Neural cell (in vitro differentiated cells): Measurements from ENCODE around the gene NEU2. TPM values are rescaled to one million over a fixed set of nuclear protein-coding genes. Genes with fewer than 3 reads are reported as not detected.

ENCODE experiments used
- H2AFZ ChIP-seq: fragments of 200-600, 300-800 bp; sonication (generic), shearing (Covaris generic); 2 replicates; pipeline ENCODE4 v1.6.0; 2014; ENCODE audit warnings: low read depth, mild to moderate bottlenecking, antibody characterized with exemption, low read length, moderate library complexity
- H3F3A ChIP-seq: fragments of 200-600 bp; shearing (Covaris generic); 2 replicates; pipeline ENCODE4 v1.6.1; 2016; ENCODE audit warnings: mild to moderate bottlenecking, moderate library complexity, mixed read lengths, antibody characterized with exemption, low read length; ENCODE audit not compliant: insufficient read depth, poor library complexity, severe bottlenecking
- H3K27ac ChIP-seq: fragments of 200-600, 300-800 bp; sonication (generic), shearing (Covaris generic); 2 replicates; pipeline ENCODE4 v1.5.1; 2014; ENCODE audit warnings: mild to moderate bottlenecking, low read length, moderate library complexity
- H3K27me3 ChIP-seq: fragments of 300-800, 200-600 bp; sonication (generic), shearing (Covaris generic); 2 replicates; pipeline ENCODE4 v1.6.0; 2014; ENCODE audit warnings: mild to moderate bottlenecking, low read depth, low read length, moderate library complexity; ENCODE audit not compliant: insufficient read depth
- H3K36me3 ChIP-seq: fragments of 300-800, 200-600 bp; sonication (generic), shearing (Covaris generic); 2 replicates; pipeline ENCODE4 v1.5.1; 2014; ENCODE audit warnings: mild to moderate bottlenecking, antibody characterized with exemption, low read length, moderate library complexity; ENCODE audit not compliant: insufficient read depth
- H3K4me2 ChIP-seq: fragments of 300-800, 200-600 bp; sonication (generic), shearing (Covaris generic); 2 replicates; pipeline ENCODE4 v1.6.0; 2014; ENCODE audit warnings: mild to moderate bottlenecking, low read length
- H3K4me3 ChIP-seq: fragments of 300-800, 200-600 bp; sonication (generic), shearing (Covaris generic); 2 replicates; pipeline ENCODE4 v1.5.1; 2014; ENCODE audit warnings: mild to moderate bottlenecking, low read length, moderate library complexity
- H3K79me2 ChIP-seq: fragments of 200-600 bp; shearing (Covaris generic); replicated peaks from 2 replicates; pipeline ENCODE4 v1.6.0; 2014; ENCODE audit warnings: mild to moderate bottlenecking, low read length, moderate library complexity; ENCODE audit not compliant: insufficient read depth
- H3K9ac ChIP-seq: fragments of 300-800, 200-600 bp; sonication (generic), shearing (Covaris generic); 2 replicates; pipeline ENCODE4 v1.6.1; 2016; ENCODE audit warnings: mild to moderate bottlenecking, low read length, mixed read lengths
- H3K9me2 ChIP-seq: fragments of 200-600 bp; shearing (Covaris generic); 2 replicates; pipeline ENCODE4 v1.6.1; 2016; ENCODE audit warnings: mild to moderate bottlenecking, low read length, mixed read lengths; ENCODE audit not compliant: insufficient read depth
- H3K9me3 ChIP-seq: fragments of 200-600, 300-800 bp; sonication (generic), shearing (Covaris generic); 2 replicates; pipeline ENCODE4 v1.6.1; 2016; ENCODE audit warnings: mild to moderate bottlenecking, mixed run types, low read length, moderate library complexity, mixed read lengths
- H4K20me1 ChIP-seq: fragments of 200-600 bp; shearing (Covaris generic); 2 replicates; pipeline ENCODE4 v1.6.1; 2016; ENCODE audit warnings: mild to moderate bottlenecking, mixed run types; ENCODE audit not compliant: insufficient read depth
- CTCF ChIP-seq: fragments of 450-650 bp; IDR thresholded peaks from 2 replicates; pipeline ENCODE4 v1.5.1; 2014; ENCODE audit warnings: antibody characterized with exemption, mild to moderate bottlenecking, moderate library complexity; ENCODE audit not compliant: poor library complexity, severe bottlenecking
- EP300 ChIP-seq: fragments of 450-650 bp; conservative IDR thresholded peaks from 2 replicates; pipeline ENCODE4 v1.6.1; 2014; ENCODE audit warnings: antibody characterized with exemption, mild to moderate bottlenecking, moderate library complexity; ENCODE audit not compliant: poor library complexity, severe bottlenecking
- EZH2 ChIP-seq: fragments of 200-600, 300-800 bp; shearing (Covaris generic), sonication (generic); IDR thresholded peaks from 2 replicates; pipeline ENCODE4 v1.6.1; 2014; ENCODE audit warnings: antibody characterized with exemption, low read length, borderline replicate concordance, mild to moderate bottlenecking; ENCODE audit not compliant: insufficient read depth, poor library complexity, severe bottlenecking
- MXI1 ChIP-seq: fragments of 450-650 bp; conservative IDR thresholded peaks from 2 replicates; pipeline ENCODE4 v1.6.1; 2014; ENCODE audit warnings: antibody characterized with exemption, mild to moderate bottlenecking; ENCODE audit not compliant: poor library complexity, severe bottlenecking
- POLR2AphosphoS5 ChIP-seq: IDR thresholded peaks from 2 replicates; pipeline ENCODE4 v1.6.1; 2012
- RAD21 ChIP-seq: fragments of 450-650 bp; conservative IDR thresholded peaks from 2 replicates; pipeline ENCODE4 v1.6.1; 2014; ENCODE audit warnings: antibody characterized with exemption, mild to moderate bottlenecking, moderate library complexity
- REST ChIP-seq: IDR thresholded peaks from 2 replicates; pipeline ENCODE4 v1.6.1; 2012; ENCODE audit warnings: borderline replicate concordance
- SMC3 ChIP-seq: fragments of 450-650 bp; conservative IDR thresholded peaks from 2 replicates; pipeline ENCODE4 v1.6.1; 2014; ENCODE audit warnings: antibody characterized with exemption, mild to moderate bottlenecking, moderate library complexity; ENCODE audit not compliant: poor library complexity
- TAF1 ChIP-seq: IDR thresholded peaks from 2 replicates; pipeline ENCODE4 v1.6.1; 2012; ENCODE audit warnings: low read depth
- polyA plus RNA-seq: library from polyadenylated mRNA; depleted of rRNA; stranded (reverse); fragments of >200 nt; gene quantifications from 2 replicates; pipeline ENCODE4 v1.2.3, GENCODE V29; 2014

Gene NEU2
- polyA plus RNA-seq, 1 donor from 2014 or later, result not detected

GRCh38 chr2:233033672-233034071 is 1.2 kb downstream of the NEU2 start:
- Histone ChIP-seq H4K20me1 (no peaks in the 10 kb centered on the region), H3K36me3 (no peaks in the 10 kb centered on the region), H3K4me3 (no peak overlapping the region), H3F3A (no peaks in the 10 kb centered on the region), H3K9me2 (no peaks in the 10 kb centered on the region), H3K9me3 (no peaks in the 10 kb centered on the region), H3K27me3 (no peaks in the 10 kb centered on the region), H3K9ac (no peak overlapping the region), H2AFZ (no peak overlapping the region), H3K27ac (no peak overlapping the region), H3K4me2 (no peak overlapping the region), H3K79me2 (no peaks in the 10 kb centered on the region)
- no peak for TF ChIP-seq SMC3
- no peak for TF ChIP-seq EZH2
- no peak for TF ChIP-seq TAF1
- TF ChIP-seq CTCF, result no peak
- TF ChIP-seq MXI1, result no peak
- TF ChIP-seq REST, result no peak
- TF ChIP-seq POLR2AphosphoS5, result no peak
- TF ChIP-seq RAD21, result no peak
- TF ChIP-seq EP300, result no peak

- H3K27me3 ChIP-seq, result no peaks in the 10 kb centered on the region
- no peak overlapping the region for H3K9ac ChIP-seq
- no peaks in the 10 kb centered on the region for H3K79me2 ChIP-seq
- no peak overlapping the region for H3K4me2 ChIP-seq
- no peaks in the 10 kb centered on the region for H4K20me1 ChIP-seq
- no peaks in the 10 kb centered on the region for H3K9me2 ChIP-seq
- no peaks in the 10 kb centered on the region for H3K36me3 ChIP-seq
- H3F3A ChIP-seq, result no peaks in the 10 kb centered on the region
- H3K9me3 ChIP-seq, result no peaks in the 10 kb centered on the region
- no peak overlapping the region for H3K27ac ChIP-seq
- H2AFZ ChIP-seq, result no peak overlapping the region
- TF ChIP-seq EZH2 (no peak), CTCF (no peak), EP300 (no peak), REST (no peak), TAF1 (no peak), POLR2AphosphoS5 (no peak), MXI1 (no peak), SMC3 (no peak), RAD21 (no peak)
- no peak overlapping the region for H3K4me3 ChIP-seq
Observed at GRCh38 chr2:233034091-233034882, 1.8 kb downstream of the NEU2 start.
